HepG2 (cell line): ENCODE results near the gene CALHM5. TPM values are rescaled to one million over a fixed set of nuclear protein-coding genes. Genes with fewer than 3 reads are reported as not detected.

ENCODE experiments used
- CCAR2 ChIP-seq: fragments of 200-400 bp; formaldehyde crosslinking; optimal IDR thresholded peaks from 2 replicates; pipeline ENCODE3; 2018; ENCODE audit warnings: low read depth, mild to moderate bottlenecking, low read length, moderate library complexity
- ELF1 ChIP-seq: sonication (generic); formaldehyde crosslinking; IDR thresholded peaks from 2 replicates; pipeline ENCODE4 v1.4.0; 2020; ENCODE audit warnings: missing genetic modification reagents
- ELF3 ChIP-seq: IDR thresholded peaks from 2 replicates; pipeline ENCODE4 v1.6.1; 2016; ENCODE audit warnings: missing genetic modification reagents, missing compliant biosample characterization
- FOXC1 ChIP-seq: sonication (generic); formaldehyde crosslinking; IDR thresholded peaks from 2 replicates; pipeline ENCODE4 v1.8.0; 2022; ENCODE audit warnings: mild to moderate bottlenecking, missing genetic modification reagents, borderline replicate concordance
- GABPA ChIP-seq, 2 experiments: IDR thresholded peaks; 2 replicates each; pipeline ENCODE4 v1.6.1; 2011 to 2016; ENCODE audit warnings: low read depth in 2 of 2, low read length in 1 of 2, missing biosample characterization in 1 of 2, missing genetic modification characterization in 1 of 2
- GLI4 ChIP-seq: sonication (generic); formaldehyde crosslinking; IDR thresholded peaks from 2 replicates; pipeline ENCODE4 v1.5.1; 2020; ENCODE audit warnings: missing genetic modification reagents, mild to moderate bottlenecking, moderate library complexity, borderline replicate concordance
- HHEX ChIP-seq: IDR thresholded peaks from 2 replicates; pipeline ENCODE4 v1.6.1; 2016; ENCODE audit warnings: control low read depth
- KMT2B ChIP-seq: IDR thresholded peaks from 2 replicates; pipeline ENCODE4 v1.6.1; 2016; ENCODE audit warnings: missing genetic modification reagents, missing compliant biosample characterization
- RXRA ChIP-seq: sonication (generic); formaldehyde crosslinking; IDR thresholded peaks from 2 replicates; pipeline ENCODE4 v1.5.1; 2020; ENCODE audit warnings: missing genetic modification reagents
- SETDB1 ChIP-seq: sonication (generic); formaldehyde crosslinking; IDR thresholded peaks from 2 replicates; pipeline ENCODE4 v1.5.1; 2020; ENCODE audit warnings: missing genetic modification reagents, mild to moderate bottlenecking, borderline replicate concordance
- SOX5 ChIP-seq: IDR thresholded peaks from 2 replicates; pipeline ENCODE4 v1.6.1; 2016; ENCODE audit warnings: borderline replicate concordance
- STAT5B ChIP-seq: sonication (generic); formaldehyde crosslinking; IDR thresholded peaks from 2 replicates; pipeline ENCODE4 v1.4.0; 2020; ENCODE audit warnings: missing genetic modification reagents
- TOE1 ChIP-seq: sonication (generic); formaldehyde crosslinking; IDR thresholded peaks from 2 replicates; pipeline ENCODE4 v1.4.0; 2020; ENCODE audit warnings: mild to moderate bottlenecking, missing genetic modification reagents
- ZNF207 ChIP-seq: fragments of 450-650 bp; IDR thresholded peaks from 2 replicates; pipeline ENCODE4 v1.6.1; 2016; ENCODE audit warnings: antibody characterized with exemption, borderline replicate concordance
- ZNF232 ChIP-seq: sonication (generic); formaldehyde crosslinking; IDR thresholded peaks from 2 replicates; pipeline ENCODE4 v1.4.0; 2020; ENCODE audit warnings: missing genetic modification reagents, borderline replicate concordance
- ZNF496 ChIP-seq: sonication (generic); formaldehyde crosslinking; IDR thresholded peaks from 2 replicates; pipeline ENCODE4 v1.8.1; 2023; ENCODE audit warnings: mild to moderate bottlenecking, moderate library complexity, missing genetic modification reagents; ENCODE audit not compliant: insufficient replicate concordance
- ZNF564 ChIP-seq: sonication (generic); formaldehyde crosslinking; IDR thresholded peaks from 2 replicates; pipeline ENCODE4 v1.8.1; 2023; ENCODE audit warnings: mild to moderate bottlenecking, missing genetic modification reagents
- ZNF619 ChIP-seq: sonication (generic); formaldehyde crosslinking; IDR thresholded peaks from 2 replicates; pipeline ENCODE4 v1.4.0; 2020; ENCODE audit warnings: mild to moderate bottlenecking, missing genetic modification reagents
- ZNF629 ChIP-seq: sonication (generic); formaldehyde crosslinking; conservative IDR thresholded peaks from 2 replicates; pipeline ENCODE4 v1.5.0; 2020; ENCODE audit warnings: missing genetic modification reagents
- polyA plus RNA-seq, 8 experiments: library from polyadenylated mRNA; depleted of rRNA in 3 of 8; stranded (reverse) in 7 of 8; unstranded in 1 of 8; fragments of >200 nt; fragmentation: Illumina TruSeq in 4 of 8; extraction: Trizol in 4 of 8; gene quantifications; 2 replicates each; pipeline versions ENCODE4 v1.2.1 to v1.2.3, GENCODE V29; 2011 to 2016; ENCODE audit warnings: low read depth in 4 of 8, missing spikeins in 1 of 8, mixed read lengths in 1 of 8; ENCODE audit not compliant: insufficient read depth in 1 of 8
- total RNA-seq, 5 experiments: library from RNA; depleted of rRNA; stranded (reverse); fragments of >200 nt; fragmentation: Illumina TruSeq; extraction: Trizol; gene quantifications; 2 replicates each; pipeline ENCODE4 v1.2.3, GENCODE V29; 2016; ENCODE audit warnings: low read depth in 1 of 5
- TF ChIP-seq, protein P1 (sequence below), 2 experiments: sonication (generic) in 1 of 2; formaldehyde crosslinking in 1 of 2; IDR thresholded peaks; 2 replicates each; pipeline versions ENCODE4 v1.4.0 to v1.6.1; 2016 to 2020; ENCODE audit warnings: borderline replicate concordance in 1 of 2, low read depth in 1 of 2, mild to moderate bottlenecking in 1 of 2, missing genetic modification reagents in 1 of 2
- TF ChIP-seq, protein P2 (sequence below): IDR thresholded peaks from 2 replicates; pipeline ENCODE4 v1.4.0; 2020; ENCODE audit warnings: mild to moderate bottlenecking, missing genetic modification reagents
- TF ChIP-seq, protein P3 (sequence below): sonication (generic); formaldehyde crosslinking; IDR thresholded peaks from 2 replicates; pipeline ENCODE4 v1.8.1; 2023; ENCODE audit warnings: missing genetic modification reagents, mild to moderate bottlenecking, borderline replicate concordance

The CALHM5 gene
- total and polyA plus RNA-seq, 2 of the 13 experiments (the other 11 are each of a cell fraction or from before 2014, with no cell fraction given) = not detected

DNA sequence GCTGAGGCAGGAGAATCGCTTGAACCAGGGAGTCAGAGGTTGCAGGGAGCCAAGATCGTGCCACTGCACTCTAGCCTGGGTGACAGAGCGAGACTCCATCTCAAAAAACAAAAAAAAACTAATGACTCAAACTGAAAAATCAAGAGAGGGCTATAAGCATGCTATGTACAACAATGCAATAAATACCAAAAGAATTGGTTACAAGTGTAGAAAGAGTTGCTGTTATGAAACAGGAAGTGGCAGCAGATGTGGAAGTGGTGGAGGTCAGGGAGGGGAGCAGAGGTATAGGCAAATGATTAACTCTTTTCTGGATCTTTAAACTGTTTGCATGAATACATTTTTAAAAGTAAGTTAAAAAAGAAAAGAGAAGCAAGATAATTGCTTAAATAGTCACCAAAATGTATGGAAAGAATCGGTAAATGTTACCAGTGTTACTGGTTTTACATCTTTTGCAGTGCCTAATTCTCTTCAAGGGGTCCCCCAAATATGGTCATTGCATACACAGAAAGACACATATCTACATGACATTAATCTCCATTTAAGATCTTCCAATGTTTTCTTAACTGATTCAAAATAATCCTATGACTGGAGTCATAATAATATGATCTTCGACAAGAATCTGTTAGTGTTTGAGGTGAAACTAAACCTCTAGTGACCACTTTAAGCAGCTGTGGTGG, 35.3 kb upstream of the CALHM5 start (continued):
- TF ChIP-seq, protein P1, sequence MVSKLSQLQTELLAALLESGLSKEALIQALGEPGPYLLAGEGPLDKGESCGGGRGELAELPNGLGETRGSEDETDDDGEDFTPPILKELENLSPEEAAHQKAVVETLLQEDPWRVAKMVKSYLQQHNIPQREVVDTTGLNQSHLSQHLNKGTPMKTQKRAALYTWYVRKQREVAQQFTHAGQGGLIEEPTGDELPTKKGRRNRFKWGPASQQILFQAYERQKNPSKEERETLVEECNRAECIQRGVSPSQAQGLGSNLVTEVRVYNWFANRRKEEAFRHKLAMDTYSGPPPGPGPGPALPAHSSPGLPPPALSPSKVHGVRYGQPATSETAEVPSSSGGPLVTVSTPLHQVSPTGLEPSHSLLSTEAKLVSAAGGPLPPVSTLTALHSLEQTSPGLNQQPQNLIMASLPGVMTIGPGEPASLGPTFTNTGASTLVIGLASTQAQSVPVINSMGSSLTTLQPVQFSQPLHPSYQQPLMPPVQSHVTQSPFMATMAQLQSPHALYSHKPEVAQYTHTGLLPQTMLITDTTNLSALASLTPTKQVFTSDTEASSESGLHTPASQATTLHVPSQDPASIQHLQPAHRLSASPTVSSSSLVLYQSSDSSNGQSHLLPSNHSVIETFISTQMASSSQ (IDR thresholded peaks at IDR 0.05; ENCODE audit: low read depth) = peak; percentile 66; the same call in 1 of the 2 replicates
- TF ChIP-seq, protein P1 (CRISPR knock-in tag; IDR thresholded peaks at IDR 0.05; ENCODE audit: borderline replicate concordance) = no peak
- TF ChIP-seq GABPA (IDR thresholded peaks at IDR 0.05; ENCODE audit: low read depth, low read length) (no peak), GABPA (CRISPR knock-in tag; IDR thresholded peaks at IDR 0.05; ENCODE audit: low read depth) (peak; percentile 75), HHEX (CRISPR knock-in tag) (no peak), ZNF619 (no peak), GLI4 (CRISPR knock-in tag) (no peak), KMT2B (CRISPR knock-in tag) (no peak), ZNF496 (CRISPR knock-in tag) (no peak), TOE1 (CRISPR knock-in tag) (no peak), ELF1 (CRISPR knock-in tag) (peak; percentile 61), ZNF629 (CRISPR knock-in tag) (no peak), ELF3 (CRISPR knock-in tag) (peak; percentile 62), ZNF564 (CRISPR knock-in tag) (no peak), STAT5B (CRISPR knock-in tag) (no peak), SOX5 (CRISPR knock-in tag) (0 out of 2 replicates have a peak, but pooled peaks have one; percentile 25), CCAR2 (no peak), ZNF207 (no peak), ZNF232 (no peak), SETDB1 (CRISPR knock-in tag) (no peak), FOXC1 (CRISPR knock-in tag) (no peak), RXRA (CRISPR knock-in tag) (no peak)
- TF ChIP-seq, protein P2, sequence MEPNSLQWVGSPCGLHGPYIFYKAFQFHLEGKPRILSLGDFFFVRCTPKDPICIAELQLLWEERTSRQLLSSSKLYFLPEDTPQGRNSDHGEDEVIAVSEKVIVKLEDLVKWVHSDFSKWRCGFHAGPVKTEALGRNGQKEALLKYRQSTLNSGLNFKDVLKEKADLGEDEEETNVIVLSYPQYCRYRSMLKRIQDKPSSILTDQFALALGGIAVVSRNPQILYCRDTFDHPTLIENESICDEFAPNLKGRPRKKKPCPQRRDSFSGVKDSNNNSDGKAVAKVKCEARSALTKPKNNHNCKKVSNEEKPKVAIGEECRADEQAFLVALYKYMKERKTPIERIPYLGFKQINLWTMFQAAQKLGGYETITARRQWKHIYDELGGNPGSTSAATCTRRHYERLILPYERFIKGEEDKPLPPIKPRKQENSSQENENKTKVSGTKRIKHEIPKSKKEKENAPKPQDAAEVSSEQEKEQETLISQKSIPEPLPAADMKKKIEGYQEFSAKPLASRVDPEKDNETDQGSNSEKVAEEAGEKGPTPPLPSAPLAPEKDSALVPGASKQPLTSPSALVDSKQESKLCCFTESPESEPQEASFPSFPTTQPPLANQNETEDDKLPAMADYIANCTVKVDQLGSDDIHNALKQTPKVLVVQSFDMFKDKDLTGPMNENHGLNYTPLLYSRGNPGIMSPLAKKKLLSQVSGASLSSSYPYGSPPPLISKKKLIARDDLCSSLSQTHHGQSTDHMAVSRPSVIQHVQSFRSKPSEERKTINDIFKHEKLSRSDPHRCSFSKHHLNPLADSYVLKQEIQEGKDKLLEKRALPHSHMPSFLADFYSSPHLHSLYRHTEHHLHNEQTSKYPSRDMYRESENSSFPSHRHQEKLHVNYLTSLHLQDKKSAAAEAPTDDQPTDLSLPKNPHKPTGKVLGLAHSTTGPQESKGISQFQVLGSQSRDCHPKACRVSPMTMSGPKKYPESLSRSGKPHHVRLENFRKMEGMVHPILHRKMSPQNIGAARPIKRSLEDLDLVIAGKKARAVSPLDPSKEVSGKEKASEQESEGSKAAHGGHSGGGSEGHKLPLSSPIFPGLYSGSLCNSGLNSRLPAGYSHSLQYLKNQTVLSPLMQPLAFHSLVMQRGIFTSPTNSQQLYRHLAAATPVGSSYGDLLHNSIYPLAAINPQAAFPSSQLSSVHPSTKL = 0 out of 2 replicates have a peak, but pooled peaks have one; percentile 34
- TF ChIP-seq, protein P3, sequence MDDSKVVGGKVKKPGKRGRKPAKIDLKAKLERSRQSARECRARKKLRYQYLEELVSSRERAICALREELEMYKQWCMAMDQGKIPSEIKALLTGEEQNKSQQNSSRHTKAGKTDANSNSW (CRISPR knock-in tag) = no peak
